Midbrain (tissue), 1 donor: ENCODE measurements around the gene MMS22L.
A peak's percentile ranks its signal among the peaks of the same experiment; 100 is the strongest.

Source experiments
- DNase-seq: peaks from one replicate; lab custom pipeline; 2025; lab: John Stamatoyannopoulos, UW

The MMS22L gene, protein sequence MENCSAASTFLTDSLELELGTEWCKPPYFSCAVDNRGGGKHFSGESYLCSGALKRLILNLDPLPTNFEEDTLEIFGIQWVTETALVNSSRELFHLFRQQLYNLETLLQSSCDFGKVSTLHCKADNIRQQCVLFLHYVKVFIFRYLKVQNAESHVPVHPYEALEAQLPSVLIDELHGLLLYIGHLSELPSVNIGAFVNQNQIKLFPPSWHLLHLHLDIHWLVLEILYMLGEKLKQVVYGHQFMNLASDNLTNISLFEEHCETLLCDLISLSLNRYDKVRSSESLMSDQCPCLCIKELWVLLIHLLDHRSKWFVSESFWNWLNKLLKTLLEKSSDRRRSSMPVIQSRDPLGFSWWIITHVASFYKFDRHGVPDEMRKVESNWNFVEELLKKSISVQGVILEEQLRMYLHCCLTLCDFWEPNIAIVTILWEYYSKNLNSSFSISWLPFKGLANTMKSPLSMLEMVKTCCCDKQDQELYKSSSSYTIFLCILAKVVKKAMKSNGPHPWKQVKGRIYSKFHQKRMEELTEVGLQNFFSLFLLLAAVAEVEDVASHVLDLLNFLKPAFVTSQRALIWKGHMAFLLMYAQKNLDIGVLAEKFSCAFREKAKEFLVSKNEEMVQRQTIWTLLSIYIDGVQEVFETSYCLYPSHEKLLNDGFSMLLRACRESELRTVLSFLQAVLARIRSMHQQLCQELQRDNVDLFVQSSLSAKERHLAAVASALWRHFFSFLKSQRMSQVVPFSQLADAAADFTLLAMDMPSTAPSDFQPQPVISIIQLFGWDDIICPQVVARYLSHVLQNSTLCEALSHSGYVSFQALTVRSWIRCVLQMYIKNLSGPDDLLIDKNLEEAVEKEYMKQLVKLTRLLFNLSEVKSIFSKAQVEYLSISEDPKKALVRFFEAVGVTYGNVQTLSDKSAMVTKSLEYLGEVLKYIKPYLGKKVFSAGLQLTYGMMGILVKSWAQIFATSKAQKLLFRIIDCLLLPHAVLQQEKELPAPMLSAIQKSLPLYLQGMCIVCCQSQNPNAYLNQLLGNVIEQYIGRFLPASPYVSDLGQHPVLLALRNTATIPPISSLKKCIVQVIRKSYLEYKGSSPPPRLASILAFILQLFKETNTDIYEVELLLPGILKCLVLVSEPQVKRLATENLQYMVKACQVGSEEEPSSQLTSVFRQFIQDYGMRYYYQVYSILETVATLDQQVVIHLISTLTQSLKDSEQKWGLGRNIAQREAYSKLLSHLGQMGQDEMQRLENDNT

DNA sequence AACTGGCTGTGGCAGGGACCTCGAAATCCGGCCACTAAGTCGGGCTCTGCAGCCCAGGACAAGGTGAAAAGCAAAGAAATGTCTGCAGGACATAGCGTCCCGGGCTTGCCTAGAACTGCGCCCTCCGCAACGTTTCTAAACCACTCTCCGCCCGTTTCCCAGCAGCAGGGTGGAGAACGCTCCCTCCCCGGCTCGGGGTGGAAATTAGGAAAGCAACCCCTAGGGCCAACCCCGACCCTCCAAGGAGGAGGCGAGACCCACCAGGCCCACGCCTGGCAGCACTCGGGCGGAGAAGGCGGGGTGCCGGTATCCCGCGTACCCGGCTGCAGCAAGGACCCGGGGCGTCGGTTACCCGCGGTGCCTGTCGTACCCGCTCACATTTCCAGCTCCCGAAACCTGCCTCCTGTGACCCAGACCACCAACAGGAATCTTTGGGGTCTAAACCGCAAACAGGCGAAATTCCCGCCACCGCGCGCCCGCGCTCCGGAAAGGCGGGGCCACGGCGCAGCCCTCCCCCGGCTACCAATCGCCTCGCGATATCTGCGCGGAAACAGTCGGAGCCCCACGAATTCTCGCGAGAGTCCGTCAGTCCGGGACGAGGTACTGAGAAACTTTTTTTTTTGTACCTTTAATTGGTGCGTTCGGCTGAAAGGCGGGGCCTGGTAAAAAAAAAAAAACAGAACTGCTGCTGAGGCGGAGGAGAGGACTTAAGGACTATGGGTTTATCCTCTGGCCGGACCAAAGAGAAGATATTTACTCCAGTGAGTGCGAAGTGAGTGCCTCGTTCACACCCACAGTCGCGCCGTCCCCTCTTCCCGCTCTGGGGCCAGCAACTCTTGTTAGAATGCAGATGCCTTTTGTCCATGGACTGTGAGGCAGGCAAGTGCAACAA is at the start of gene MMS22L:
Gene MMS22L (minus strand): TSS at position 491 of the 892 bp plus-strand sequence. CDS start 739 bp downstream, outside the sequence.
- DNase-seq = peak; percentile 90

DNA sequence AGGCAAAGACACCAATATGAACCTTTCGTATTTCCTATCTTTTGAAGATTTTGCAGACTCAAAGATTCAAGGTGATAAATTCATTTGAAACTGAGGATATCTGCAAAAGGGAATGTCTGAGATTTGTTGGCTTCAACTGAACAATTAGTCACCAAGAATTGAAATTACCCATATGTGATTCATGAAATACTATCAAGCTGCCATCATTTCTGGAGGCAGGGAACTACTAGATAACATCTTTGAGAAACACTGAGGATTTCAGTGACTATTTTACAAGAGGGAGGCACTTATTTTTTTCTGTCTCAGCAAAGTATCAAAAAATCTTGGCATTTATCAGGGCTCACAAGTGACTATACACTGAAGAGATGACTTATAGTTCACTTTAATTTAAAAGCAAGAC is 39.8 kb upstream of the MMS22L start:
- DNase-seq = no peak

DNA sequence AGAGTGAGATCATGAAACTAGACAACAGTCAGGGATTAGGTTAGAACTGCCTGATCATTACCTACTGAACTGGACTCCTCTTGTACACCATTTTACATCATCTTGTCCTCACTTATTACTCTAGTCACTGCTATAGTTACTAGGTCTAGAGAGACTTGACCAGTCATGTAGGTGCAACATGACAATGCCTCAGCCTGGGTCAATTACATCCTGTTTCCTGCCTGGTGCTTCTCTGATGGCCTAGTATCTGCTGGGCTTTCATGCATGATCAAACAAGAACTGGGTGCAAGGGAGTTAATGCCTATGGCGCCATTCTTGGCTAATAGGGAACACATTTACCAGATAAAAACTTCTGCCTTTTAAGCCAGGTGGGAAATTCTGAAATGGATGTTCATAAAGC is 39.2 kb upstream of the MMS22L start:
- DNase-seq = no peak

DNA sequence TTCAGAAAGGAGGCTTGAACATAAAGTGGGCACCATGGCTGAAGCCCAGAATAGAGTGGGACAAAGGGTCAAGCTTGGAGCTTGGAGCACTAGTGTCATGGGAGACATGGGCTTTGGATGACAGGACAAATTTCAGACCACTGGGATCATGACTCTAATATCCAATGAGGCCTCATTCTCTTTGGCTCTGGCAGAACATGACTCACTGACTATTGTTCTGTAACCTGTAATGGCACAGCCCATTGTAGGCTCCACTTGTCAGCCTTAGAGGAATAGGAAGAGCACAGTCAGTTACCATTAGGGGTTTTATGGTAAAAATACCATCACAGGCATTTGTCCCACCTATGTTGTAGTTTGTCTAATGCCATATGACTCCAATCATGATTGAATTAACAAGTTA is 34.0 kb upstream of the MMS22L start:
- DNase-seq = no peak

- no peak for DNase-seq
Observed at GRCh38 chr6:97312241-97312640, 29.2 kb upstream of the MMS22L start.

GRCh38 chr6:97306544-97307320 is 23.7 kb upstream of the MMS22L start:
- no peak for DNase-seq

DNA sequence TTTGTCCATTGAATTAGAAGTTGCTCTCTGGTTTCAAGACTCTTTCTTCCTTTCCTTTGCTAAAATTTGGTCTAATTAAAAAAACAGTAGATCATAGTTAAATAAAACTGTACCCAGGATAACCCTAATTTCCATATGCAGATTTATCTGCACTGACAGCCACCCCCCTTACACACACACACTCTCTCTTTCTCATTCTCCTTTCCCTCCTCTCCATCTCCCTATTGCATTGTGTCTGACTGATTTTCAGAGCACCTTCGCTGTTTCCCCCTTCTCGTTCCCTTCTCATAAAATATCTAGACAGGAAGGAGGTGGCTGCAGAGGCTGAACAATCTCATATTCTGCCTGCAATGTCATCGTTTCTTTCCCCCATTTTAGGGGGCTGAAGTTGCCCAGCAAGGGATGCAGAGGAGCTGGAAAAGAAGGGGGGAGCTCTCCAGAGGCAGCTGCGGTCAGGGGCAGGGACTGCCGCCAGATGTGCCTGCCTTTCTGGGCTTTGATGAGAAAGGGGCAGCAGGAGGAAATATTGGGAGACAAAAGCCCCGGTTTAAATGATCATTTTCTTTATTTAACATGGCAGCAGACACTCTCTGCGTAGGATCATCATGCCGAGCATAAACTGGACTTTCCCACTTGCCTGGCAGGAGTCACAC is 22.5 kb upstream of the MMS22L start:
- no peak for DNase-seq

DNA sequence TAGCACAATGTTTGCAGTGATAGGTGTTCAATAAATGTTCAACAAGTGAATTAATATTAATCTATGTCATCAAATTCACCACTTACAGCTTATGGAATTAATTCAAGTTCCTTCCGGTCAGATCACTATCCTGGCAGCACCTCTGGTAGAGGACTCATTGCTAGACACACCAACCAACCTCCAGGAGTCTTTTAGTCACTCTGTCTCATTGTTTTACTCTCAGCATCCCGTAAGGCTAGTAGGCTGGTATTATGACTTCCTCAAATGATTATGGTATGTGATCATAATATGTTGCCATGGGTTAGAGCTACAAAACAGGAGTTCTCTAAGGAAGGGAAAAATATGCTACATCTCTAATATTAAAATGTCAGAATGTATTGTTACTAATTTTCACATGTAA is 21.7 kb upstream of the MMS22L start:
- no peak for DNase-seq

DNA sequence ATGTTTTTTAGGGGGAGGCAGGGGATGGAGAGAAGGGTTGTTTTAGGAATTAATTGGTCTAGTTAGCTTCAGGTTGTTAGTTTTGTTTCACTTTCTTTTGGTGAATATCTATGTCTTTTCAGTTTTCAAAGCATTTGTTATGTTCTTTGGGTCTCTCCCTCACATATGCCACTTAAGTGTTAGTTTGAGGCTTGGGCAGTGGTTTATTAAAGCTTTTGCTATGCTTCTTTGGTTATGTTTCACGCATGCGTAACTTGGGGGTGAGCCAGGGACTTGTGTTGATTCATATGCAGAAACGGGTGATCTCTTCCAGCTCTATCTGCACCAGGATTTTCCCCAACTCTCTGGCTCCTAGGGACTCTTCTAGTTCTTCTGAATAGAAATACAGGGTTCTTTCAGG is 11.4 kb upstream of the MMS22L start:
- DNase-seq = no peak

DNA sequence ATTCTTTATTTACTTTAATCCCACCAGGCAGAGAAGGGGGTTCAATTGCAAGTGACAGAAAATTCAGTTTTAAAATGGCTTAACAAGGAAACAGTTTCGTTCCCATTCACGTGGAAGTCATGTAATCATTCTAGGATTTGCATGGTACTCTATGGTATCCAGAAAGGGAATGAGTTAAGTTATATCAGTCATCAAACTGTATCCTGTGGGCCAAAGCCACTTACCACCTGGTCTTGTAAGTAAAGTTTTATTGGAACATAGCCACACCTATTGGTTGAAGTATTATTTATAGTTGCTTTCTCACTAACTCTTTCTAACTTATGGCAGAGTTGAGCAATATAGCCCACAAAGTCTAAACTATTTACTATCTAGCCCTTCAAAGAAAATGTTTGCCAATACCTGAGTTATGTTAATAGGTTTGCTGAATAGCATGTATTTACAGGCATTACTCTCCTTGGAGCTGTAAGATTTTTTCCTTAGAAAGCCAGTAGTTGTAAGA is 10.2 kb upstream of the MMS22L start:
- DNase-seq = no peak

DNA sequence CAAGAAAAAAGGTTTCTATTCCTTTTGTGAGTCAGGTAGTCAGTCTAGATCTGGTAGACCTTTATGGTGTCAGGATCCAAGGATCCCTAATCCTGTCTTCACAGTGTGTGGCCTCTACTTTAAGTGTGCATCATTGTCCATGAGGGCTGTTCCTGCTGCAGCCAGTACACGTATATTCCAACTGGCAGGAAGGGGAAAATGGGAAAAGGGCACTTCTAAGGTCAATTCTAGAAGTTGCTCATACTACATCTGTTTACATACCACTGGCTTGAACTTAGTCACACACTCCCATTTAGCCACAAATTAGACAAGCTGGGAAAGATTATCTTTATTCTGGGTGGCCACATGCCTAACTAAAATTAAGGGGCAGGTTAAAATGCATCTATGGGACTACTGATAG is 9.7 kb upstream of the MMS22L start:
- no peak for DNase-seq

DNA sequence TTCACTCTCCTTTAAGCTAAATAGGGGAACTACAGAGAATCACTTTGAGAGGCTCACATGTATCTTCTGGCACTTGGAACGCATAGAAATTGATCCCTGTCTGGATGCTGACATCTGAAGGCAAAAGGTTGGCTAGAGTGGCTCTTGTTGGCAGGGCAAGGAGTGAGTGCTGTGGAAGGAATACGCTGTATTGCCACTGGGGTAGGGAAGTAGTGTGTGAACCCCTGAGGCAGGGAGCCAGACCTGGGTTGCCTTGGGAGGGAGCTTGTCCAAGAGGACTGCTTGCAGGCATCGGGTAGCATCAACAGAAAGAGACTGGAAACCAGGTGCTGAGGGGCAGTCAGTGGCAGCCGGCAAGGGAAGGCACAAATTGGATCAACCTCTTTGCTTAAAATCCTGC is 8.9 kb upstream of the MMS22L start:
- DNase-seq = no peak

DNA sequence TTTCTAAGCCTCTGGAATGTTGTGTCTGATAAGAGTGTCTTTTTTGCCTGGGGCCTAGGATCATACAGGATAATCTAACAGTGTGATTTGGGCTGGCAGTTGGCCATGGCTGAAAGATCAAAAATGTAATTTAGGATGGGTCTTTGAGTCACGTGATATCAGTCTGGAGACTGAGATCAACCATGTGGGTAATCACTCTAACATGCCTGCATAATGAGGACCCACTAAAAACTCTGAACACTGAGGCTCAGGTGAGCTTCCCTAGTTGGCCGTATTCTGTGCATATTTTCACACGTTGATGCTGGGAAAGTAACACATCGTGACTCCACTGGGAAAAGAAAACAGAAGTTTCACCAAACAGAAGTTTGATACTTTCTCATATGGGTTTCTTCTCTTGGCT is 6.3 kb upstream of the MMS22L start:
- DNase-seq = no peak

- no peak for DNase-seq
Observed at GRCh38 chr6:97288188-97288587, 5.2 kb upstream of the MMS22L start.

DNA sequence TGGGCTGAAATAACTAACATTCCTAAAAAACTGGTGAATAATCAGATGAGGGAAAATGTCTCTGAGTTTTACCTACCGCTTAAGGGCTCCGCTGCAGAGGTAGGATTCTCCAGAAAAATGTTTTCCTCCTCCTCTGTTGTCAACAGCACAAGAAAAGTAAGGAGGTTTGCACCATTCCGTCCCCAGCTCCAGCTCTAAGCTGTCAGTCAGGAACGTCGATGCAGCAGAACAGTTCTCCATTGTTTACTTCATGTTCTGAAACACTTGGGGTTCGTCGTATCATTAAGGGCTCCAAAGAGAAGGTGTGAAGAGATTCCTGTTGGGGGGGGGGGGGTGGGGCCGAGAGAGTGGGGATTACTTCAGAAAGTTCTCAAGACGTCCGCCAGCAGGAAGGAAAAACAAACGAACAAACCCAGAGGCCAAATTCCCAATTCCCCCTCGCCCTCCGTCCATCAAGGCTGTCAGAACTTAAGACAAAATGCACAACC is 734 bp downstream of the MMS22L start:
- DNase-seq = no peak

GRCh38 chr6:97280766-97281165 is 2.2 kb downstream of the MMS22L start:
- DNase-seq = no peak

DNA sequence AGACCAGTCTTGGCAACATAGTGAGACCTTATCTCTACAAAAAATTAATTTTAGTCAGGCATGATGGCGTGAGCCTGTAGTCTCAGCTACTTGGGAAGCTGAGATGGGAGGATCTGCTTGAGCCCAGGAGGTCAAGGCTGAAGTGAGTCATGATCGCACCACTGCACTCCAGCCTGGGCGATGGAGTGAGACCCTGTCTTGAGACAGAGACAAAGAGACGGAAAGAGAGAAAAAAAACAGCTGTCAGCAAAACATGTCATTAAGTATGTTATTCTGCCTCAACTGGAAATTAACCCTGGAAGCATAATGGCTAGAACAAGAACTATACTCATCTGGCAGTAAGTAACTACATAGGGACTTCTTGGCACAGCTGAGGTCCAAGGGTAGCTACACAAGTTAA is 7.2 kb downstream of the MMS22L start:
- DNase-seq = no peak

DNA sequence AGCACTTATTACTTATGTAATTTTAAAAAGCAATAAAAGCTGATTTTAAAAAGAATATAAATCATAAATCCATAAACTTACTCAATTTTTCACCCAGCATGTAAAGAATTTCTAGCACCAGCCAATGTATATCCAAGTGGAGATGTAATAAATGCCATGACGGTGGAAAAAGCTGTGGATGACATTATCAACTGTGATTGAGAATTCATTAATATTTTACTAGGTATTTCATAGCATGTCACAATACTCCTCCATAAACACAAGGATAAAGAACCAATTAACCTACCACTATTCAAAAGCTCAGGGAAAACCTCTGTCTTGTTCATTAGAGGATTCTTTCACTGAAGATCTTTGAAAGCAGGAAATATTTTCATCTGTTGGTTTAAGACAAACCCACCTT is 13.2 kb downstream of the MMS22L start:
- DNase-seq = no peak

GRCh38 chr6:97262676-97263075 is 20.3 kb downstream of the MMS22L start:
- DNase-seq = no peak

- no peak for DNase-seq
Observed at GRCh38 chr6:97246842-97247241, 36.2 kb downstream of the MMS22L start.
